ENCODE data around the gene NRIP1. TPM values are rescaled to one million over a fixed set of nuclear protein-coding genes. Genes with fewer than 3 reads are reported as not detected.

NRIP1 gene
- total RNA-seq, 4 donors from 2014 or later, result 21.5 to 30.7 (median 28.2) TPM

DNA sequence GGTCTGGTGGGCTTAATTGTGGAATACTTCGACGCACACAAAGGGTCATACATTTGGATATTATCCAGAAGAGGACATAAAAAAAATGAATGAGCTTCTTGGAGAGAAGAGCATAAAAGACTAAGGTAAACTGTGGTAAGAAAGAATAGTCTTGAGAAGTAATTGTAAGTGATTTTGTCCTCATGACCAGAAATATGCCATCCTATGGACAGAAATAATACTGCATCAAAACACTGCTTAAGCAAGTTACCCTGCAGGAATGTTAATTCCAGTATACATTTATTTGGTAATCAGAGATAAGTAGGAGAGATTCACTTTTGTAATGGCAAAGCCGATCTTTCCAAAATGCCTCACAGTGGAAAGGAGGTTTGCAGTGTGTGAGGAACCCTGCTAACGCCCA is 111.9 kb downstream of the NRIP1 start:
- peaks cover 0 to 21% (median 0%) of the 10 kb centered on the region in 3 donors for H3K4me1 ChIP-seq
- peaks cover 0 to 5% (median 0%) of the 10 kb centered on the region in 3 donors for H3K9me3 ChIP-seq
- no peak overlapping the region for H3K27ac ChIP-seq
- H3K4me3 ChIP-seq, result no peak overlapping the region
- TF ChIP-seq POLR2AphosphoS5 (IDR thresholded peaks at IDR 0.05), result no peak
- TF ChIP-seq EP300 (IDR thresholded peaks at IDR 0.05), result no peak
- TF ChIP-seq, protein P1, sequence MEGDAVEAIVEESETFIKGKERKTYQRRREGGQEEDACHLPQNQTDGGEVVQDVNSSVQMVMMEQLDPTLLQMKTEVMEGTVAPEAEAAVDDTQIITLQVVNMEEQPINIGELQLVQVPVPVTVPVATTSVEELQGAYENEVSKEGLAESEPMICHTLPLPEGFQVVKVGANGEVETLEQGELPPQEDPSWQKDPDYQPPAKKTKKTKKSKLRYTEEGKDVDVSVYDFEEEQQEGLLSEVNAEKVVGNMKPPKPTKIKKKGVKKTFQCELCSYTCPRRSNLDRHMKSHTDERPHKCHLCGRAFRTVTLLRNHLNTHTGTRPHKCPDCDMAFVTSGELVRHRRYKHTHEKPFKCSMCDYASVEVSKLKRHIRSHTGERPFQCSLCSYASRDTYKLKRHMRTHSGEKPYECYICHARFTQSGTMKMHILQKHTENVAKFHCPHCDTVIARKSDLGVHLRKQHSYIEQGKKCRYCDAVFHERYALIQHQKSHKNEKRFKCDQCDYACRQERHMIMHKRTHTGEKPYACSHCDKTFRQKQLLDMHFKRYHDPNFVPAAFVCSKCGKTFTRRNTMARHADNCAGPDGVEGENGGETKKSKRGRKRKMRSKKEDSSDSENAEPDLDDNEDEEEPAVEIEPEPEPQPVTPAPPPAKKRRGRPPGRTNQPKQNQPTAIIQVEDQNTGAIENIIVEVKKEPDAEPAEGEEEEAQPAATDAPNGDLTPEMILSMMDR (IDR thresholded peaks at IDR 0.05), result no peak
- no peak for TF ChIP-seq POLR2A (IDR thresholded peaks at IDR 0.05)
- no peaks in the 10 kb centered on the region for H3K36me3 ChIP-seq
- H3K27me3 ChIP-seq, result no peaks in the 10 kb centered on the region
- 72 to 92% methylated on average over 2 to 4 of the region's 4 CpGs for WGBS, 2 donors (ENCODE audit: low coverage in 1 of 2)
- ATAC-seq, result no peak

DNA sequence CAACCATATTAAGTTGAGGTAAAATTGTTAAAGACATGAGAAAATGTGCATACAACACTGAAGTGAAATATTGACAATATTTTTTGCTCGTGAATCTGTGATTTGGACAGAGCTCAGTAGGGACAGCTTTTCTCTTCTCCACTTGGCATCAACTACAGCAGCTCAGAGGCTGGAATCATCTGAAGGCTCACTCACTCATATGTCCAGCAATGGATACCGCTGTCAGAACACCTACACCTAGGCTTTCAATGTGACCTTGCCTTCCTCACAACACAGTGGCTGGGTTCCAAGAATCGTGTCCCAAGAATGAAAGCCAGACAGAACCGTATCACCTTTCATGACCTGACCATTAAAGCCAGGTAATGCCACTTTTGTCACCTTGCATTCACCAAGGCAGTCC is 115.2 kb downstream of the NRIP1 start:
- Histone ChIP-seq H3K9me3 (peaks cover 0 to 5% (median 0%) of the 10 kb centered on the region in 3 donors), H3K36me3 (no peaks in the 10 kb centered on the region), H3K27me3 (no peaks in the 10 kb centered on the region), H3K4me1 (no peaks in the 10 kb centered on the region), H3K27ac (no peak overlapping the region), H3K4me3 (no peak overlapping the region)
- WGBS, 2 donors (ENCODE audit: low coverage in 1 of 2), result 86 to 97% methylated on average over 4 of the region's 4 CpGs
- TF ChIP-seq EP300 (IDR thresholded peaks at IDR 0.05), result no peak
- TF ChIP-seq POLR2A (IDR thresholded peaks at IDR 0.05), result no peak
- TF ChIP-seq, protein P1 (IDR thresholded peaks at IDR 0.05), result no peak
- no peak for TF ChIP-seq POLR2AphosphoS5 (IDR thresholded peaks at IDR 0.05)
- no peak for ATAC-seq

DNA sequence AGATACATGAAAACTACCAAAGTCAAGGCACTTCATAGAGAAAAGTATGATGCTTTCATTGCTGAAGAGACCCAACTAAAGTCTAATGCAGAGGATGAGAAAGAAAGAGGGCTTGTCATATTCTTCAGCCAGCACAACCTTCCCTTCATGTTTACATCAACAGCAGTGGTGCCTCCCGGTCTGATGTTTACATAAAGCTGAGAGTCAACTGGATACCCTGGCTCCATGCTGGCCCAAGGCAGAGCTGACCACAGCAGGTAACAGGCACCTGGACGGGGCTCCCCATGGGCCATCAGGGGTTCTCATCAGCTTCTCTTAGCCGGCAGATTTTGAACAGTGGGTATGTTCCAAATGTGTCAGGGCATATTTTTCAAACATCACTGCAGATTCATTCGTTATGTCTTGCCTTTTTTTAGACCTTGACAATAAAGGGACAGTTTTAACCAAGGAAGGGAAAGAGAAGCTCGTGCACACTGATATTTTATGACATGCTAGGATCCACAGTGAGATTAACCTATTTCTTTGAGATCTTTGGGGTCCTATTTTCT is 117.1 kb downstream of the NRIP1 start:
- H3K27me3 ChIP-seq, result no peaks in the 10 kb centered on the region
- 60 to 69% methylated on average over 3 to 5 of the region's 5 CpGs for WGBS, 2 donors (ENCODE audit: low coverage in 1 of 2)
- H3K36me3 ChIP-seq, result no peaks in the 10 kb centered on the region
- H3K27ac ChIP-seq, result no peak overlapping the region
- no peaks in the 10 kb centered on the region for H3K4me1 ChIP-seq
- H3K9me3 ChIP-seq, result peaks cover 0 to 5% (median 0%) of the 10 kb centered on the region in 3 donors
- no peak for ATAC-seq
- no peak for TF ChIP-seq POLR2A (IDR thresholded peaks at IDR 0.05)
- no peak for TF ChIP-seq EP300 (IDR thresholded peaks at IDR 0.05)
- TF ChIP-seq, protein P1 (IDR thresholded peaks at IDR 0.05), result no peak
- TF ChIP-seq POLR2AphosphoS5 (IDR thresholded peaks at IDR 0.05), result no peak
- H3K4me3 ChIP-seq, result no peak overlapping the region

DNA sequence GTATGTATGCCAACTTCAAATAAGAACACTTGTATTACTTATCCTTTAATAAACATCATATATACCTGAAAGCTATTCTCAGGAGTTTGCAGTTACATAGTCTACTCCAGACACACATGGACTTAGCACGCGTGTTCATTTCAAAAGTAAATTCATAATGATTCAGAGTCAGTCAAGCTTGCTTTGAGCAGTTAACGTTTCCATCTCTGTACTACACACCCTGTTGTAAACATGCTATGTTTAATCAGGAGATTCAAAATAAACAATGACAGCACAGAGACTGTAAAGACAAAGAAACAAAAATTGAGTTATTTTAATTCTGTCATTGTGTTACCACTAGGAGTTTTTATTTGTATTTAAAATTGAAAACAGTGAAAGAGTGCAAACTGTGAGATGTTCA is 119.6 kb downstream of the NRIP1 start:
- H3K9me3 ChIP-seq, result peaks cover 0 to 5% (median 0%) of the 10 kb centered on the region in 3 donors
- no peak overlapping the region for H3K4me3 ChIP-seq
- H3K27ac ChIP-seq, result no peak overlapping the region
- 77 to 87% methylated on average over 3 of the region's 3 CpGs for WGBS, 2 donors (ENCODE audit: low coverage in 1 of 2)
- H3K4me1 ChIP-seq, result no peaks in the 10 kb centered on the region
- no peaks in the 10 kb centered on the region for H3K36me3 ChIP-seq
- ATAC-seq, result no peak
- no peaks in the 10 kb centered on the region for H3K27me3 ChIP-seq
- TF ChIP-seq EP300 (IDR thresholded peaks at IDR 0.05), result no peak
- TF ChIP-seq, protein P1 (IDR thresholded peaks at IDR 0.05), result no peak
- no peak for TF ChIP-seq POLR2A (IDR thresholded peaks at IDR 0.05)
- TF ChIP-seq POLR2AphosphoS5 (IDR thresholded peaks at IDR 0.05), result no peak

DNA sequence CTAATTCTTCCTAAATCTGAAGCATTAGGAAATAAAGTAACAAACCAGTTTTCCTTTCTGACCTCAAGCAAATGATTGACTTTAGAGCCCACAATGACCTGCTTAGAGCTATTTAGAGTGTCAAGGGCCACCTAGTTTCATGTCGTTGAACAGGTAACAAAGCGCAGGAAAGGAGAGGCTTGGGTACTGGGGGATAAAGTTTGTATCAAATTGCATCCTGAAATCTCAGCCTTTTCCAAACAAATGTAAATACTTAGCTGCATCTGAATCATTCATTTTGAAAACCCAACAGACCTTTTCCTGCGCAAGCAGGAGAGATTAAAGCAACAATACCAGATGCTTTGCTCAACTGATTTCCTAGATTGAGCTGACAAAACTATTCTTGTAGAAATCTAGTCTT is 121.2 kb downstream of the NRIP1 start:
- ATAC-seq, result no peak
- H3K4me3 ChIP-seq, result no peak overlapping the region
- WGBS, 2 donors (ENCODE audit: low coverage in 1 of 2), result 85 to 86% methylated on average over 2 to 3 of the region's 3 CpGs
- no peaks in the 10 kb centered on the region for H3K4me1 ChIP-seq
- no peaks in the 10 kb centered on the region for H3K36me3 ChIP-seq
- no peaks in the 10 kb centered on the region for H3K27me3 ChIP-seq
- H3K27ac ChIP-seq, result no peak overlapping the region
- H3K9me3 ChIP-seq, result peaks cover 0 to 9% (median 0%) of the 10 kb centered on the region in 3 donors
- TF ChIP-seq POLR2AphosphoS5 (IDR thresholded peaks at IDR 0.05), result no peak
- TF ChIP-seq EP300 (IDR thresholded peaks at IDR 0.05), result no peak
- TF ChIP-seq, protein P1 (IDR thresholded peaks at IDR 0.05), result no peak
- no peak for TF ChIP-seq POLR2A (IDR thresholded peaks at IDR 0.05)

All from gastroesophageal sphincter (tissue), 4 donors.